ENCODE data around the gene HSPB7. TPM values are rescaled to one million over a fixed set of nuclear protein-coding genes. Genes with fewer than 3 reads are reported as not detected.
"Not testable (repeated sequence)": the region's sequence is repeated elsewhere in the genome, so short reads cannot be mapped to it uniquely, and the experiment has no call there.

The HSPB7 gene
- total and polyA plus RNA-seq, 2 donors (not counting 3 experiments of a cell fraction or from before 2014, with no cell fraction given), result not detected

DNA sequence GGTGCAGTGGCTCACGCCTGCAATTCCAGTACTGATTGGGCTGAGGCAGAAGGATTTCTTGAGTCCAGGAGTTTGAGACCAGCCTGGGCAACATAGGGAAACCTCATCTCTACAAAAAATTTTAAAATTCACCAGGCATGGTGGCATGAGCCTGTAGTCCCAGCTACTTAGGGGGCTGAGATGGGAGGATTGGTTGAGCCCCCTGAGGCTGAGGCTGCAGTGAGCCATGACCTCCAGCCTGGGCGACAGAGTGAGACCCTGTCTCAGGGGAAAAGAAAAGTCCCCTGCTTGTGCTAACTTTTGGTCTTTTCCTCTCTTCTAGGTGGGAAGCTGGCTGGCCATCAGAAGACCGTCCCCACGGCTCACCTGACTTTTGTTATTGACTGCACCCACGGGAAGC, 12.2 kb downstream of the HSPB7 start:
- intact Hi-C loops (cut with micrococcal nuclease), result no loop called here
- BruUV-seq (replicated peaks), result no TSS peak
- CTCF ChIA-PET, result interaction anchor here (1.0 to 2.2 kb wide), 3 partner anchors 10 to 214 kb away, joined by 3 to 10 read pairs (median 3); no protein-coding TSS in a partner anchor
- H3K9ac ChIP-seq (replicated peaks; ENCODE audit: extremely low read depth, insufficient read depth, low read length), result no peak overlapping the region
- no peak overlapping the region for H3K27ac ChIP-seq (ENCODE audit: insufficient read depth, low read depth, low read length)
- no peak overlapping the region for H3K4me3 ChIP-seq (replicated peaks in 1 of 3; ENCODE audit: insufficient read depth in 1 of 3, low read depth in 1 of 3, low read length in 3 of 3)
- no peaks in the 10 kb centered on the region for H3K9me1 ChIP-seq (replicated peaks; ENCODE audit: control insufficient read depth, extremely low read depth, insufficient read depth, low read length)
- no peaks in the 10 kb centered on the region for H3K79me2 ChIP-seq (ENCODE audit: control insufficient read depth, insufficient read depth, low read length)
- H3K27me3 ChIP-seq (ENCODE audit: control insufficient read depth in 2 of 2, insufficient read depth in 2 of 2, low read length in 2 of 2), result no peaks in the 10 kb centered on the region
- H3K9me3 ChIP-seq (replicated peaks; ENCODE audit: control insufficient read depth, insufficient read depth, low read length), result no peaks in the 10 kb centered on the region
- H2AFZ ChIP-seq (ENCODE audit: low read depth, low read length), result no peak overlapping the region
- H3K36me3 ChIP-seq (ENCODE audit: control insufficient read depth in 2 of 2, extremely low read depth in 1 of 2, insufficient read depth in 2 of 2, low read length in 2 of 2), result no peaks in the 10 kb centered on the region
- DNase-seq (ENCODE audit: low read depth, low spot score) (no peak), FAIRE-seq (no peak)
- no peaks in the 10 kb centered on the region for H4K20me1 ChIP-seq (replicated peaks; ENCODE audit: control insufficient read depth, extremely low read depth, insufficient read depth, low read length)
- dilution Hi-C loops (cut with MboI; ENCODE audit: extremely low pct_ligation_motif_present, low sequenced_read_pairs), result no loop called here
- TF ChIP-seq CTCF (IDR thresholded peaks at IDR 0.05; ENCODE audit: extremely low read depth in 1 of 2, insufficient read depth in 1 of 2, low read depth in 1 of 2, low read length in 2 of 2) (no peak), MAX (IDR thresholded peaks at IDR 0.05; ENCODE audit: insufficient read depth, insufficient read length) (no peak), POLR2AphosphoS5 (IDR thresholded peaks at IDR 0.05; ENCODE audit: insufficient read depth, low read depth, low read length) (no peak), FOS (IDR thresholded peaks at IDR 0.05; ENCODE audit: borderline replicate concordance, insufficient read depth, low read length) (no peak), MYC (IDR thresholded peaks at IDR 0.05; ENCODE audit: low read depth, low read length) (no peak), JUN (IDR thresholded peaks at IDR 0.05; ENCODE audit: borderline replicate concordance, insufficient read depth, insufficient read length, low read depth) (no peak), GATA2 (IDR thresholded peaks at IDR 0.05; ENCODE audit: insufficient read depth, insufficient read length, low read depth, low read length) (no peak), EZH2 (IDR thresholded peaks at IDR 0.05; ENCODE audit: borderline replicate concordance, low read depth, low read length, severe bottlenecking) (no peak), POLR2A (IDR thresholded peaks at IDR 0.05; ENCODE audit: low read depth, low read length) (no peak)
- H3K4me1 ChIP-seq (ENCODE audit: control insufficient read depth, extremely low read depth, insufficient read depth, low read length), result no peaks in the 10 kb centered on the region
- no peak overlapping the region for H3K4me2 ChIP-seq (ENCODE audit: insufficient read depth, low read length)
- POLR2A ChIA-PET, result no interaction called here

GRCh38 chr1:16001274-16001673, 16.6 kb downstream of the HSPB7 start:
- H3K9ac ChIP-seq (replicated peaks; ENCODE audit: extremely low read depth, insufficient read depth, low read length); H3K36me3 ChIP-seq (ENCODE audit: control insufficient read depth in 2 of 2, extremely low read depth in 1 of 2, insufficient read depth in 2 of 2, low read length in 2 of 2); H4K20me1 ChIP-seq (replicated peaks; ENCODE audit: control insufficient read depth, extremely low read depth, insufficient read depth, low read length); H3K27me3 ChIP-seq (ENCODE audit: control insufficient read depth in 2 of 2, insufficient read depth in 2 of 2, low read length in 2 of 2); H3K27ac ChIP-seq (ENCODE audit: insufficient read depth, low read depth, low read length); FAIRE-seq; H3K9me1 ChIP-seq (replicated peaks; ENCODE audit: control insufficient read depth, extremely low read depth, insufficient read depth, low read length); dilution Hi-C loops (cut with MboI; ENCODE audit: extremely low pct_ligation_motif_present, low sequenced_read_pairs); H3K79me2 ChIP-seq (ENCODE audit: control insufficient read depth, insufficient read depth, low read length); H3K4me1 ChIP-seq (ENCODE audit: control insufficient read depth, extremely low read depth, insufficient read depth, low read length); H3K4me3 ChIP-seq (replicated peaks in 1 of 3; ENCODE audit: insufficient read depth in 1 of 3, low read depth in 1 of 3, low read length in 3 of 3); H3K4me2 ChIP-seq (ENCODE audit: insufficient read depth, low read length); H2AFZ ChIP-seq (ENCODE audit: low read depth, low read length); DNase-seq (ENCODE audit: low read depth, low spot score); BruUV-seq (replicated peaks); intact Hi-C loops (cut with micrococcal nuclease); H3K9me3 ChIP-seq (replicated peaks; ENCODE audit: control insufficient read depth, insufficient read depth, low read length): not testable (repeated sequence)
- CTCF ChIA-PET, result interaction anchor here (1.4 kb wide), 1 partner anchor 209 kb away, joined by 5 read pairs; no protein-coding TSS in a partner anchor
- POLR2A ChIA-PET, result interaction anchor here (0.6 kb wide), 1 partner anchor 425 kb away, joined by 6 read pairs; no protein-coding TSS in a partner anchor

Data from endothelial cell of umbilical vein (primary cell).